ENCODE data around the gene CCS.

DNA sequence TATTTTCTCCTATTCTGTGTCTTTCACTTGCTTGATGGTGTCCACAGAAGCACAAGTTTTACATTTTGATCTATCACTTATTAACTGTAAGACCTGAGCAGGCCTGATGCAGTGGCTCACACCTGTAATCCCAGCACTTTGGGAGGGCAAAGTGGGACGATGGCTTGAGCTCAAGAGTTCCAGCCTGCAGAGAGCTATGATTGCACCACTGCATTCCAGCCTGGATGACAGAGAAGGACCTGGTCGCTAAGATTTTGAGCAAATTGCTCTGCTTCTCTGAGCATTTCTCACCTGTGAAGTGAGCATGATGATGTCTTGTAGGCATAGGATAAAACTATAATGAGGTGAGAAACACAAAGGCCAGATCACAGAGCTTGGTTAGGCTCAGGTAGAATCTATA lies 6.8 kb upstream of the CCS start:
- TF ChIP-seq, protein P1, sequence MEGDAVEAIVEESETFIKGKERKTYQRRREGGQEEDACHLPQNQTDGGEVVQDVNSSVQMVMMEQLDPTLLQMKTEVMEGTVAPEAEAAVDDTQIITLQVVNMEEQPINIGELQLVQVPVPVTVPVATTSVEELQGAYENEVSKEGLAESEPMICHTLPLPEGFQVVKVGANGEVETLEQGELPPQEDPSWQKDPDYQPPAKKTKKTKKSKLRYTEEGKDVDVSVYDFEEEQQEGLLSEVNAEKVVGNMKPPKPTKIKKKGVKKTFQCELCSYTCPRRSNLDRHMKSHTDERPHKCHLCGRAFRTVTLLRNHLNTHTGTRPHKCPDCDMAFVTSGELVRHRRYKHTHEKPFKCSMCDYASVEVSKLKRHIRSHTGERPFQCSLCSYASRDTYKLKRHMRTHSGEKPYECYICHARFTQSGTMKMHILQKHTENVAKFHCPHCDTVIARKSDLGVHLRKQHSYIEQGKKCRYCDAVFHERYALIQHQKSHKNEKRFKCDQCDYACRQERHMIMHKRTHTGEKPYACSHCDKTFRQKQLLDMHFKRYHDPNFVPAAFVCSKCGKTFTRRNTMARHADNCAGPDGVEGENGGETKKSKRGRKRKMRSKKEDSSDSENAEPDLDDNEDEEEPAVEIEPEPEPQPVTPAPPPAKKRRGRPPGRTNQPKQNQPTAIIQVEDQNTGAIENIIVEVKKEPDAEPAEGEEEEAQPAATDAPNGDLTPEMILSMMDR (IDR thresholded peaks at IDR 0.05) = no peak
- TF ChIP-seq POLR2A (IDR thresholded peaks at IDR 0.05) = no peak

Data from Peyer's patch (tissue), 4 donors.